Ascending aorta (tissue), 2 donors: ENCODE measurements around the gene CAPN11. TPM values are rescaled to one million over a fixed set of nuclear protein-coding genes. Genes with fewer than 3 reads are reported as not detected.
"Not testable (repeated sequence)": the region's sequence is repeated elsewhere in the genome, so short reads cannot be mapped to it uniquely, and the experiment has no call there.

Experiments
- DNase-seq, 2 donors: peaks; one replicate each; pipeline ENCODE4 v3.0.0-alpha.2; 2019; ENCODE audit warnings: low spot score in 2 of 2
- H3K27ac ChIP-seq, 2 donors: fragments of 200-600 bp; sonication (generic); one replicate each; pipeline ENCODE4 v1.5.1; 2016 to 2017; ENCODE audit warnings: mild to moderate bottlenecking in 1 of 2
- H3K27me3 ChIP-seq: fragments of 200-600 bp; sonication (generic); one replicate; pipeline ENCODE4 v1.5.1; 2017
- H3K36me3 ChIP-seq, 2 donors: fragments of 200-600 bp; sonication (generic); one replicate each; pipeline ENCODE4 v1.5.1; 2016
- H3K4me1 ChIP-seq, 2 donors: fragments of 200-600 bp; sonication (generic); one replicate each; pipeline ENCODE4 v1.5.1; 2016 to 2017; ENCODE audit warnings: mild to moderate bottlenecking in 1 of 2
- H3K4me3 ChIP-seq, 2 donors: fragments of 200-600 bp; sonication (generic); one replicate each; pipeline ENCODE4 v1.5.1; 2016 to 2017; ENCODE audit warnings: mild to moderate bottlenecking in 1 of 2
- H3K9me3 ChIP-seq, 2 donors: fragments of 200-600 bp; sonication (generic); one replicate each; pipeline ENCODE4 v1.5.1; 2016
- CTCF ChIP-seq, 3 experiments: fragments of 200-600 bp in 2 of 3; fragments of 450-650 bp in 1 of 3; sonication (generic) in 2 of 3; IDR thresholded peaks; one replicate each; pipeline ENCODE4 v1.5.1; 2016 to 2019; ENCODE audit warnings: antibody characterized with exemption in 3 of 3, mild to moderate bottlenecking in 1 of 3, moderate library complexity in 1 of 3
- intact Hi-C: fragments of 100-400 bp; cut with DNase I; formaldehyde crosslinking; loops from one replicate; pipeline ENCODE4 v1.15.1; 2023
- total RNA-seq: library from RNA; depleted of rRNA; stranded (reverse); fragments of >200 nt; gene quantifications from one replicate; pipeline ENCODE4 v1.1.0, GENCODE V29; 2016

The CAPN11 gene
- total RNA-seq, 1 donor from 2014 or later: 0.43 TPM

DNA sequence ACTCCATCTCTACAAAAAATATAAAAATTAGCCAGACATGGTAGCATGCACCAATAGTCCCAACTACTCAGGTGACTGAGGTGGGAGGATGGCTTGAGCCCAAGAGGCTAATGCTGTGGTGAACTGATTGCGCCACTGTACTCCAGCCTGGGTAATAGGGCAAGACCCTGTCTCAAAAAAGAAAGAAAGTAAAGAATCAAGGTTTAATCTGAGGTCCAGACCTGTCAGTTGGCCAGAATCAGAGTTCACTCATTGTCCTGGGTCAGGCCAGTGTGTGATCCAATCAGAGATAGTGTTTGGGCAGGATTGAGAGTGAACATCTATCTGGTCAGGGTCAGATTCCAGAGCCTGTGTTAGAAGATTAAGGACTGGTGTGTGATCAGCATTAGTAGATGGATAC is 15.8 kb upstream of the CAPN11 start:
- no peak overlapping the region for H3K27ac ChIP-seq
- H3K4me1 ChIP-seq: no peaks in the 10 kb centered on the region
- no peaks in the 10 kb centered on the region for H3K27me3 ChIP-seq
- intact Hi-C loops: no loop called here
- H3K4me3 ChIP-seq: no peak overlapping the region
- no peak for DNase-seq
- no peaks in the 10 kb centered on the region for H3K9me3 ChIP-seq
- no peak for TF ChIP-seq CTCF (IDR thresholded peaks at IDR 0.05)
- peaks cover 55 to 83% of the 10 kb centered on the region in 2 donors for H3K36me3 ChIP-seq

DNA sequence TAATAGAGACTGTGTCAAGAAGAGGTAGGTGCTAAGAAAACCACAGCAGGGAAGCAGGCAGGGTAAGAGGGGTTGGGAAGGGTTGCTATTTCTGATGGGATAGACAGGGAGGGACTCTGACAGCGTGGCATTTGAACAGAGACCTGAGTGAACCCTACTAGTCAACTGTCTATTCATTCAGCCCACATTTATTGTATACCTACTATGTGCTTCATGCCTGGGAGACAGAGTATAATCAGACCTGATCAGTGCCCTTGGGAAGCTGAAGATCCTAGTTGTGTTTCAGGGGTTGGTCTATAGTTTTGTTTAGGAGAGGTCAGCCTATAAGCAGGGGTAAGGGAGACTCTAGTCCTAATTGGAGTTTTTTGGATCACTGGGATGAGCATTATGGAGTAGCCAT is 14.9 kb upstream of the CAPN11 start:
- Histone ChIP-seq H3K27ac (no peak overlapping the region), H3K27me3 (no peaks in the 10 kb centered on the region), H3K4me3 (no peak overlapping the region), H3K9me3 (no peaks in the 10 kb centered on the region), H3K36me3 (peaks cover 55 to 84% of the 10 kb centered on the region in 2 donors), H3K4me1 (no peaks in the 10 kb centered on the region)
- intact Hi-C loops: no loop called here
- DNase-seq: no peak
- no peak for TF ChIP-seq CTCF (IDR thresholded peaks at IDR 0.05)

DNA sequence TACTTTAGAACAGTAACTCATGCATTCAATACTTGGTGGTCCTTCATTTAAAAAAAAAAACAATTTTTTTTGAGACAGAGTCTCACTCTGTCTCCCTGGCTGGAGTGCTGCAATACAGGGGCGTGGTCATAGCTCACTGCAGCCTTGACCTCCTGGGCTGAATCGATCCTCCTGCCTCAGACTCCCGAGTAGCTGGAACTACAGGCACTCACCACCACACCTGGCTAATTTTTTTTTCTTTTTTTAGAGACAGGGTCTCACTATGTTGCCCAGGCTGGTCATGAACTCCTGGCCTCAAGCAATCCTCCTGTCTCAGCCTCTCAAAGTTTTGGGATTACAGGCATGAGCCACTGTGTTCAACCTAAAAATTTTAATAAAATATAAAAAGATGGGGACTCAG is 14.1 kb upstream of the CAPN11 start:
- H3K27ac ChIP-seq, H3K4me3 ChIP-seq, intact Hi-C loops, H3K4me1 ChIP-seq, H3K9me3 ChIP-seq, DNase-seq, H3K27me3 ChIP-seq: not testable (repeated sequence)
- H3K36me3 ChIP-seq: peaks cover 50 to 85% of the 10 kb centered on the region in 2 donors

DNA sequence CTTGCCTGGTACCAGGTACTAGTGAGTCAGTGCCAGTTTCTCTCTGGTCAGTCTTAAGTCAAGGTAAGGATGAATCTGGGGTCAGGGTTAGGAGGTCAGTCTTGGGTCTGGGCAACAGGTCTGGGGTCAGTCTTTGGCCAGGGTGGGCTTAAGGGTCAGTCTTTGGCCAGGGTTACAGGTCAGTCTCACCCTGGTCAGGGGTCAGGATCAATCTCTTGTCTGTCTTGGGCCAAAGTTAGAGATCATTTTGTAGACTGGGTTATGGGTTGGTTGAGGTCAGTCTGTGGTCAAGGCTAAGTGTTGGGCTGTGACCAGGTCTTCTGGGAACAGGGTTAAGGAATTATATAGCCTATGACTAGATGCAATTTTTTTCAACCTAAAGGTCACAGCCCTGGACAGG is 12.8 kb upstream of the CAPN11 start:
- intact Hi-C loops: no loop called here
- no peak overlapping the region for H3K4me3 ChIP-seq
- H3K4me1 ChIP-seq: no peaks in the 10 kb centered on the region
- TF ChIP-seq CTCF (IDR thresholded peaks at IDR 0.05): no peak
- H3K36me3 ChIP-seq: peaks cover 45 to 78% of the 10 kb centered on the region in 2 donors
- H3K27ac ChIP-seq: no peak overlapping the region
- no peaks in the 10 kb centered on the region for H3K9me3 ChIP-seq
- H3K27me3 ChIP-seq: no peaks in the 10 kb centered on the region
- DNase-seq: no peak

- DNase-seq: no peak
- no peaks in the 10 kb centered on the region for H3K27me3 ChIP-seq
- no peak for TF ChIP-seq CTCF (IDR thresholded peaks at IDR 0.05)
- no peak overlapping the region for H3K4me3 ChIP-seq
- intact Hi-C loops: no loop called here
- no peaks in the 10 kb centered on the region for H3K9me3 ChIP-seq
- H3K36me3 ChIP-seq: peaks cover 37 to 70% of the 10 kb centered on the region in 2 donors
- H3K4me1 ChIP-seq: peaks cover 0 to 2% of the 10 kb centered on the region in 2 donors
- H3K27ac ChIP-seq: no peak overlapping the region
These were observed 11.9 kb upstream of the CAPN11 start for GRCh38 chr6:44146685-44147084.

- DNase-seq: no peak
- TF ChIP-seq CTCF (IDR thresholded peaks at IDR 0.05): no peak
- no peak overlapping the region for H3K27ac ChIP-seq
- no peak overlapping the region for H3K4me3 ChIP-seq
- H3K4me1 ChIP-seq: peaks cover 0 to 3% of the 10 kb centered on the region in 2 donors
- no peaks in the 10 kb centered on the region for H3K9me3 ChIP-seq
- intact Hi-C loops: no loop called here
- no peaks in the 10 kb centered on the region for H3K27me3 ChIP-seq
- H3K36me3 ChIP-seq: peaks cover 37 to 66% of the 10 kb centered on the region in 2 donors
These were observed 11.4 kb upstream of the CAPN11 start for GRCh38 chr6:44147256-44147655.
